PC-9 (cell line): ENCODE data around the gene USP21.

Experiments used
- CTCF ChIP-seq: fragments of 200-600 bp; sonication (generic); conservative IDR thresholded peaks from 2 replicates; pipeline ENCODE4 v1.6.1; 2017; ENCODE audit warnings: mixed run types, antibody characterized with exemption, mild to moderate bottlenecking, moderate library complexity
- EZH2 ChIP-seq: fragments of 200-600 bp; sonication (generic); IDR thresholded peaks from 2 replicates; pipeline ENCODE4 v1.8.0; 2017; ENCODE audit warnings: antibody characterized with exemption, low read depth

GRCh38 chr1:161200992-161201835 lies 41.9 kb downstream of the USP21 start:
- no peak for TF ChIP-seq CTCF
- TF ChIP-seq EZH2, result no peak
